Transverse colon (tissue), 4 donors: ENCODE data around the gene DICER1. TPM values are rescaled to one million over a fixed set of nuclear protein-coding genes. Genes with fewer than 3 reads are reported as not detected.

Source experiments
- DNase-seq: peaks from one replicate; pipeline ENCODE4 v3.0.0-alpha.2; 2019
- H3K27ac ChIP-seq, 4 donors: fragments of 200-600 bp; sonication (generic); 2 replicates each; pipeline ENCODE4 v1.5.1; 2016 to 2018; ENCODE audit warnings: inconsistent platforms in 4 of 4
- H3K27me3 ChIP-seq: fragments of 200-600 bp; sonication (generic); 2 replicates; pipeline ENCODE4 v1.5.1; 2017; ENCODE audit warnings: inconsistent platforms
- H3K36me3 ChIP-seq, 4 donors: fragments of 200-600 bp; sonication (generic); 2 replicates each; pipeline ENCODE4 v1.5.1; 2017 to 2019; ENCODE audit warnings: inconsistent platforms in 4 of 4
- H3K4me1 ChIP-seq, 4 donors: fragments of 200-600 bp; sonication (generic); 2 replicates each; pipeline ENCODE4 v1.5.1; 2017 to 2020; ENCODE audit warnings: inconsistent platforms in 4 of 4
- H3K4me3 ChIP-seq, 4 donors: fragments of 200-600 bp; sonication (generic); 1 replicate in 1 of 4; 2 replicates in 3 of 4; pipeline versions ENCODE4 v1.5.1 to v1.6.1; 2017 to 2019; ENCODE audit warnings: inconsistent platforms in 4 of 4
- H3K9me3 ChIP-seq, 2 donors: fragments of 200-600 bp; sonication (generic); 2 replicates each; pipeline ENCODE4 v1.5.1; 2017 to 2019; ENCODE audit warnings: inconsistent platforms in 2 of 2
- CTCF ChIP-seq, 5 experiments: fragments of 200-600 bp in 3 of 5; fragments of 450-650 bp in 2 of 5; sonication (generic) in 3 of 5; IDR thresholded peaks; 1 replicate in 2 of 5; 2 replicates in 3 of 5; pipeline ENCODE4 v1.5.1; 2016 to 2017; ENCODE audit warnings: antibody characterized with exemption in 5 of 5, inconsistent platforms in 3 of 5, mild to moderate bottlenecking in 2 of 5, moderate library complexity in 1 of 5
- EP300 ChIP-seq: sonication (generic); formaldehyde crosslinking; IDR thresholded peaks from one replicate; pipeline ENCODE4 v1.6.1; 2017; ENCODE audit warnings: antibody characterized with exemption, low read depth
- POLR2A ChIP-seq: fragments of 450-650 bp; IDR thresholded peaks from one replicate; pipeline ENCODE4 v1.6.1; 2016; ENCODE audit warnings: antibody characterized with exemption, mild to moderate bottlenecking, moderate library complexity
- POLR2AphosphoS5 ChIP-seq, 3 donors: sonication (generic); formaldehyde crosslinking; IDR thresholded peaks; one replicate each; pipeline ENCODE4 v1.6.1; 2016; ENCODE audit warnings: antibody characterized with exemption in 3 of 3
- WGBS, 2 donors: methylation state at CpG; one replicate each; pipeline ENCODE4 v1.1.5; 2018; ENCODE audit warnings: low coverage in 1 of 2; 5-methylcytosine and 5-hydroxymethylcytosine counted together
- in situ Hi-C, 4 donors: fragments of 200-750 bp; cut with MboI; loops; one replicate each; pipeline versions ENCODE4 v1.15.0 to v1.15.1; 2017; ENCODE audit warnings: low sequenced_read_pairs in 3 of 4, low pct_ligation_motif_present in 1 of 4, low pct_unique_long_range_greater_than_20kb in 1 of 4
- intact Hi-C: fragments of 100-400 bp; cut with DNase I; formaldehyde crosslinking; loops from one replicate; pipeline ENCODE4 v1.15.1; 2023; ENCODE audit warnings: low total_unique reads
- total RNA-seq, 4 donors: library from RNA; depleted of rRNA; stranded (reverse); fragments of >200 nt; gene quantifications; one replicate each; pipeline ENCODE4 v1.1.0, GENCODE V29; 2016

The DICER1 gene
- total RNA-seq, 4 donors from 2014 or later = 45.6 to 102 (median 71.4) TPM

GRCh38 chr14:95045106-95045701, 112.1 kb downstream of the DICER1 start:
- no peak for DNase-seq
- in situ Hi-C loops (no loop called here), intact Hi-C loops (loop anchor here (2.0 kb wide), 1 partner anchor 32 kb away; no protein-coding TSS in a partner anchor)
- Histone ChIP-seq H3K27ac (no peak overlapping the region), H3K4me1 (peaks cover 3 to 13% (median 4%) of the 10 kb centered on the region in 4 donors), H3K4me3 (no peak overlapping the region), H3K36me3 (no peaks in the 10 kb centered on the region), H3K9me3 (no peaks in the 10 kb centered on the region), H3K27me3 (no peaks in the 10 kb centered on the region)
- 71 to 75% methylated on average over 6 to 13 of the region's 13 CpGs for WGBS, 2 donors
- no peak for TF ChIP-seq EP300
- no peak for TF ChIP-seq CTCF (IDR thresholded peaks at IDR 0.05)
- TF ChIP-seq POLR2A = no peak
- no peak for TF ChIP-seq POLR2AphosphoS5 (IDR thresholded peaks at IDR 0.05)

GRCh38 chr14:95044463-95045105, 112.7 kb downstream of the DICER1 start:
- H3K36me3 ChIP-seq = no peaks in the 10 kb centered on the region
- H3K4me1 ChIP-seq = peaks cover 3 to 13% (median 4%) of the 10 kb centered on the region in 4 donors
- no peaks in the 10 kb centered on the region for H3K27me3 ChIP-seq
- TF ChIP-seq POLR2A (no peak), POLR2AphosphoS5 (IDR thresholded peaks at IDR 0.05) (no peak), CTCF (IDR thresholded peaks at IDR 0.05) (no peak), EP300 (no peak)
- intact Hi-C loops = loop anchor here (2.0 kb wide), 1 partner anchor 32 kb away; no protein-coding TSS in a partner anchor
- no peak overlapping the region for H3K4me3 ChIP-seq
- H3K9me3 ChIP-seq = no peaks in the 10 kb centered on the region
- in situ Hi-C loops = no loop called here
- no peak overlapping the region for H3K27ac ChIP-seq
- WGBS, 2 donors = 69% methylated on average over 14 of the region's 17 CpGs; no CpG with 5 or more reads in 1 of the 2 donors
- DNase-seq = no peak

- Histone ChIP-seq H3K4me3 (no peak overlapping the region), H3K9me3 (no peaks in the 10 kb centered on the region), H3K4me1 (peaks cover 3 to 13% (median 4%) of the 10 kb centered on the region in 4 donors), H3K27ac (no peak overlapping the region), H3K27me3 (no peaks in the 10 kb centered on the region), H3K36me3 (no peaks in the 10 kb centered on the region)
- TF ChIP-seq CTCF (IDR thresholded peaks at IDR 0.05) (no peak), EP300 (no peak), POLR2AphosphoS5 (IDR thresholded peaks at IDR 0.05) (no peak), POLR2A (no peak)
- in situ Hi-C loops = no loop called here
- intact Hi-C loops = loop anchor here (2.0 kb wide), 1 partner anchor 31 kb away; no protein-coding TSS in a partner anchor
- WGBS, 2 donors = 17 to 78% methylated on average over 1 to 17 of the region's 17 CpGs
- no peak for DNase-seq
These were observed 113.4 kb downstream of the DICER1 start for GRCh38 chr14:95043732-95044462.

- peaks cover 3 to 13% (median 4%) of the 10 kb centered on the region in 4 donors for H3K4me1 ChIP-seq
- in situ Hi-C loops = no loop called here
- no peaks in the 10 kb centered on the region for H3K9me3 ChIP-seq
- DNase-seq = no peak
- H3K36me3 ChIP-seq = no peaks in the 10 kb centered on the region
- H3K27me3 ChIP-seq = no peaks in the 10 kb centered on the region
- intact Hi-C loops = no loop called here
- no peak overlapping the region for H3K27ac ChIP-seq
- 72 to 80% methylated on average over 1 to 6 of the region's 6 CpGs for WGBS, 2 donors
- TF ChIP-seq CTCF (IDR thresholded peaks at IDR 0.05) (no peak), POLR2A (no peak), POLR2AphosphoS5 (IDR thresholded peaks at IDR 0.05) (no peak), EP300 (no peak)
- no peak overlapping the region for H3K4me3 ChIP-seq
These were observed 114.0 kb downstream of the DICER1 start for GRCh38 chr14:95043314-95043713.
